ENCODE results near the gene TKFC. TPM values are rescaled to one million over a fixed set of nuclear protein-coding genes. Genes with fewer than 3 reads are reported as not detected.

The TKFC gene
- total and polyA plus RNA-seq, 4 donors = 15.7 to 134 (median 53.4) TPM

GRCh38 chr11:61361237-61361740, 28.3 kb downstream of the TKFC start:
- Histone ChIP-seq H3K9ac (ENCODE audit: low read depth in 1 of 2, low read length in 2 of 2) (peak overlapping the region; percentile 88 to 89), H3K36me3 (ENCODE audit: control insufficient read depth in 4 of 4, insufficient read depth in 3 of 4, low read depth in 1 of 4, low read length in 3 of 4) (peaks cover 2 to 13% (median 9%) of the 10 kb centered on the region in 4 donors), H3K27ac (ENCODE audit: low read depth in 1 of 2, low read length in 2 of 2) (peak overlapping the region; percentile 98), H3K4me3 (ENCODE audit: low read depth in 1 of 3, low read length in 3 of 3) (peak overlapping the region; percentile 82 to 92 (median 86)), H3K9me3 (ENCODE audit: control insufficient read depth in 4 of 4, low read length in 3 of 4) (no peaks in the 10 kb centered on the region), H3K4me1 (ENCODE audit: control insufficient read depth in 4 of 4, insufficient read depth in 4 of 4, low read length in 3 of 4) (peaks cover 2 to 24% (median 16%) of the 10 kb centered on the region in 4 donors), H3K27me3 (ENCODE audit: control insufficient read depth in 4 of 4, insufficient read depth in 4 of 4, low read length in 3 of 4) (no peaks in the 10 kb centered on the region)
- no peak for DNase-seq (ENCODE audit: low spot score)
- WGBS = 3% methylated on average over 22 of the region's 22 CpGs
- TF ChIP-seq RAD21 (IDR thresholded peaks at IDR 0.05) (no peak), ATF3 (IDR thresholded peaks at IDR 0.05) (no peak), TAF1 (conservative IDR thresholded peaks at IDR 0.05) (no peak), ZBTB33 (IDR thresholded peaks at IDR 0.05) (no peak)

GRCh38 chr11:61361741-61362541, 28.9 kb downstream of the TKFC start, which contains the start of the genes CYB561A3 and TMEM138:
Gene CYB561A3, minus strand, starts transcription at chr11:61361882. Its CDS starts 5,169 bp downstream, at chr11:61356713.
Gene TMEM138, plus strand, starts transcription at chr11:61362374. Its CDS starts 2,017 bp downstream, at chr11:61364391.
- Histone ChIP-seq H3K4me3 (ENCODE audit: low read depth in 1 of 3, low read length in 3 of 3) (peak within 1 kb of the TSS; percentile 82 to 92 (median 86)), H3K9ac (ENCODE audit: low read depth in 1 of 2, low read length in 2 of 2) (peak within 1 kb of the TSS; percentile 94 to 96), H3K27me3 (ENCODE audit: control insufficient read depth in 4 of 4, insufficient read depth in 4 of 4, low read length in 3 of 4) (no peaks in the 10 kb centered on the region), H3K9me3 (ENCODE audit: control insufficient read depth in 4 of 4, low read length in 3 of 4) (no peaks in the 10 kb centered on the region), H3K36me3 (ENCODE audit: control insufficient read depth in 4 of 4, insufficient read depth in 3 of 4, low read depth in 1 of 4, low read length in 3 of 4) (peaks cover 5 to 18% (median 14%) of the 10 kb centered on the region in 4 donors), H3K27ac (ENCODE audit: low read depth in 1 of 2, low read length in 2 of 2) (peak within 1 kb of the TSS; percentile 98), H3K4me1 (ENCODE audit: control insufficient read depth in 4 of 4, insufficient read depth in 4 of 4, low read length in 3 of 4) (peaks cover 2 to 24% (median 16%) of the 10 kb centered on the region in 4 donors)
- DNase-seq (ENCODE audit: low spot score) = peak; percentile 89
- WGBS = under 1% methylated on average over 63 of the region's 63 CpGs
- TF ChIP-seq SP1 (IDR thresholded peaks at IDR 0.05) (peak; percentile 73), TAF1 (conservative IDR thresholded peaks at IDR 0.05) (peak; percentile 68), CTCF (IDR thresholded peaks at IDR 0.05; ENCODE audit: low read depth, low read length, missing input control) (no peak), EGR1 (IDR thresholded peaks at IDR 0.05; ENCODE audit: low read depth in 2 of 2) (peak; percentile 61 to 81), NR2F2 (IDR thresholded peaks at IDR 0.05) (no peak), YY1 (IDR thresholded peaks at IDR 0.05) (peak; percentile 100), ATF3 (IDR thresholded peaks at IDR 0.05) (no peak), JUND (IDR thresholded peaks at IDR 0.05) (no peak), ZBTB33 (IDR thresholded peaks at IDR 0.05) (peak; percentile 54), FOXA2 (IDR thresholded peaks at IDR 0.05) (no peak), HNF4A (conservative IDR thresholded peaks at IDR 0.05) (peak; percentile 39 to 46), RAD21 (IDR thresholded peaks at IDR 0.05) (no peak), MAX (IDR thresholded peaks at IDR 0.05) (peak; percentile 74), RXRA (IDR thresholded peaks at IDR 0.05) (peak; percentile 31 to 43), REST (IDR thresholded peaks at IDR 0.05) (peak; percentile 88), HNF4G (IDR thresholded peaks at IDR 0.05) (no peak), FOXA1 (IDR thresholded peaks at IDR 0.05) (no peak), GABPA (IDR thresholded peaks at IDR 0.05 in 1 of 2, conservative IDR thresholded peaks at IDR 0.05 in 1 of 2) (peak; percentile 89 to 95)
